ENCODE measurements around the gene SPTLC3.

DNA sequence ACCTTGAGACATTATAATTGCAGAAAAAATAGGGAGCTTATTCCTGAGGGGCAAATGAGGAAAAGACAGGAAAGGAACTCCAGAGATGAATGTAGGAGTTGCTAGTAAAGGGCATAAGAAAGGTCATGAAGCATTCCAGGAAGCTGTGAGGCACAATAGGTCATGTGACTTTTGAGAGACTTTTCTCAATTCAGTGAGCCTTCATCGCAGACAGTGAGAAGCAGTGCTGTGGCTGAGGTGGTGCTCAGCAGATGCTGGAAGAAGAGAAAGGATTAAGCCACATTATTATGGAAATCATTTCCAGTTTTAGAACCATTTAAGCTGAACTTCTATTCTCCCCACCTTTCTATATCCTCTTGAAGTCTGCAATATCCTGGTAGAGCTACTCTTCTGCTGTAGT, 4.1 kb downstream of the SPTLC3 start:
- no peak for TF ChIP-seq POLR2AphosphoS5 (IDR thresholded peaks at IDR 0.05)
- TF ChIP-seq, protein P1, sequence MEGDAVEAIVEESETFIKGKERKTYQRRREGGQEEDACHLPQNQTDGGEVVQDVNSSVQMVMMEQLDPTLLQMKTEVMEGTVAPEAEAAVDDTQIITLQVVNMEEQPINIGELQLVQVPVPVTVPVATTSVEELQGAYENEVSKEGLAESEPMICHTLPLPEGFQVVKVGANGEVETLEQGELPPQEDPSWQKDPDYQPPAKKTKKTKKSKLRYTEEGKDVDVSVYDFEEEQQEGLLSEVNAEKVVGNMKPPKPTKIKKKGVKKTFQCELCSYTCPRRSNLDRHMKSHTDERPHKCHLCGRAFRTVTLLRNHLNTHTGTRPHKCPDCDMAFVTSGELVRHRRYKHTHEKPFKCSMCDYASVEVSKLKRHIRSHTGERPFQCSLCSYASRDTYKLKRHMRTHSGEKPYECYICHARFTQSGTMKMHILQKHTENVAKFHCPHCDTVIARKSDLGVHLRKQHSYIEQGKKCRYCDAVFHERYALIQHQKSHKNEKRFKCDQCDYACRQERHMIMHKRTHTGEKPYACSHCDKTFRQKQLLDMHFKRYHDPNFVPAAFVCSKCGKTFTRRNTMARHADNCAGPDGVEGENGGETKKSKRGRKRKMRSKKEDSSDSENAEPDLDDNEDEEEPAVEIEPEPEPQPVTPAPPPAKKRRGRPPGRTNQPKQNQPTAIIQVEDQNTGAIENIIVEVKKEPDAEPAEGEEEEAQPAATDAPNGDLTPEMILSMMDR (IDR thresholded peaks at IDR 0.05): no peak
- no peak for TF ChIP-seq EP300 (IDR thresholded peaks at IDR 0.05)
- TF ChIP-seq POLR2A (IDR thresholded peaks at IDR 0.05): no peak
